Activated T-cell treated with anti-CD3 and anti-CD28 coated beads, Interleukin-2, amount 50 U/mL, for 1 hour (primary cell): ENCODE results near the gene MAST2.
"Not testable (repeated sequence)": the region's sequence is repeated elsewhere in the genome, so short reads cannot be mapped to it uniquely, and the experiment has no call there.

ENCODE experiments used
- DNase-seq: peaks from one replicate; pipeline ENCODE4 v3.0.0-alpha.2; 2020

MAST2 gene

GRCh38 chr1:45815667-45816458 lies 12.5 kb downstream of the MAST2 start:
- DNase-seq: no peak

- DNase-seq: no peak
Observed at GRCh38 chr1:45820173-45820572, 16.8 kb downstream of the MAST2 start.

DNA sequence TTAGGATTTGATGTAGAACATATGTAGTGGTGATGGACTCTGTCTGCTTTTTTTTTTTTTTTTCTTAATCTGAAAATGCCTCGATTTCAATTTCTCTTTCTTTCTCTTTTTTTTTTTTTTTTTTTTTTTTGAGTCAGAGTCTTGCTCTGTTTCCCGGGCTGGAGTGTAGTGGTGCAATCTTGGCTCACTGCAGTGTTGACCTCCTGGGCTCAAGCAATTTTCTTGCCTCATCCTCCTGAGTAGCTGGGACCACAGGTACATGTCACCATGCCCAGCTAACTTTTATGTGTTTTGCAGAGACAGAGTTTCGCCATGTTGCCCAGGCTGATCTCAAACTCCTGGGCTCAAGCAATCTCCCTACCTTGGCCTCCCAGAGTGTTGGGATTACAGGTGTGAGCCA lies 17.4 kb downstream of the MAST2 start:
- no peak for DNase-seq

- DNase-seq: no peak
Observed at GRCh38 chr1:45822644-45823043, 19.2 kb downstream of the MAST2 start.

GRCh38 chr1:45824607-45825006 lies 21.2 kb downstream of the MAST2 start:
- DNase-seq: no peak

DNA sequence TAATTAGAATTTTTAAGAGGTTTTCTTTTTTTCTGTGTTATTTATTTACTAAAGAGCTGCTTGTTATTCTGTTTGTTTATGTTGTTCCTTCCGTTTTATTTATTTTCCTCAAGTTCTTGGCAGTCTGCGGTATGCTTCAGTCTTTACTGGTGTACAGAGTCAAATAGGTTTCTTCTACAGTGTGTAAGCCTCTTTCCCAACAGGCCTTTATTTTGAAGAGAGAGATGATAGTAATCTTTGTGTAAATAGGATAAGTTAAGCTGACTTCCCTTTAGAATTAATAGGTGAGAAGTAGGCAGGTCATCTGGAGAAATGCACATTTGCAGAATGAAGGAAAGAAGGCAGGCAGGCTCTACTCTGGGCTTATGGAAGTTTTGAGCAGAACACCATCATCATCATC lies 23.8 kb downstream of the MAST2 start:
- no peak for DNase-seq

- DNase-seq: no peak
Observed at GRCh38 chr1:45828841-45829240, 25.4 kb downstream of the MAST2 start.

DNA sequence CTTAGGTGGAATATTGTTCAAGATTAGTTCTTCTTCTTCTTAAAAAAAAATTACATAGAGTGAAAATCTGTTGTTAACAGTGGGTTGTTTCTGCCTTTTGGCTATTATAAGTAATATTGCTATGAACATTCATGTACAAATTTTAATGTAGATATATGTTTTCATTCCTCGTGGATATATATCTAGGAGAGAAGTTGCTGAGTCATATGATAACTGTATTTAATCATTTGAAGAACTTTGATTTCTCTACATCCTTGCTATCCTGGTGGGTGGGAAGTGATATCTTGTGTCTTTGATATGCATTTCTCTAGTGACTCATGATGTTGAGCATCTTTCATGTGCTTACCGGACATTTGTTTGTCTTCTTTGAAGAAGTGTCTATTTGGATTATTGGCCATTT lies 29.9 kb downstream of the MAST2 start:
- no peak for DNase-seq

DNA sequence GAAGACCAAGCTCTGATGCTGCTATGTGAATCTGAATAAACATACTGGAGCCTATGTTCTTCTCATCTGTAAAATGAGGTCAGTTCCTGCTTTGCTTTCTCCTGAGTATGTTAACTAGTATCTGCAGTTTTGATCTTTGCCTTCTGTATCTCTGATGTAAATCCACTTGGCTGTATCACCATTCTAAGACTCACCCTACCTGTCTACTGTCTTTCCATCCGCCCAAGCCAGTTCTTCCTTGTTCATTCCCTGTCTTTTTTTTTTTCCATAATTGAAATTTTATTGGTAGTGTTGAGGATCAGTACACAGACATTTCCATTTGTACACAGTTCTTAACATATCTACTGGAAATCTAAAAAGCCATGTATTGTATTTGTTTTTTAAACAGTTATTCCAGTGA lies 31.3 kb downstream of the MAST2 start:
- DNase-seq: no peak

- no peak for DNase-seq
Observed at GRCh38 chr1:45836451-45836850, 33.0 kb downstream of the MAST2 start.

DNA sequence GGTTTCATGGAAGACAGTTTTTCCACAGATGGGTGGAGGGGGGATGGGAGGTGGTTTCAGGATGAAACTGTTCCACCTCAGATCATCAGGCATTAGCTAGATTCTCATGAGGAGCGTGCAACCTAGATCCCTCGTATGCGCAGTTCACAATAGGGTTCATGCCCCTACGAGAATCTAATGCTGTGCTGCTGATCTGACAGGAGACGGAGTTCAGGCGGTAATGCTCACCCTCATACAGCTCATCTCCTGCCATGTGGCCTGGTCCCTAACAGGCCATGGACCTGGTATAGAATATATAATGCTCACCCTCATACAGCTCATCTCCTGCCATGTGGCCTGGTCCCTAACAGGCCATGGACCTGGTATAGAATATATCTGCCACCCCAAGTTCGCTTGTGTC lies 33.4 kb downstream of the MAST2 start:
- not testable (repeated sequence) for DNase-seq

DNA sequence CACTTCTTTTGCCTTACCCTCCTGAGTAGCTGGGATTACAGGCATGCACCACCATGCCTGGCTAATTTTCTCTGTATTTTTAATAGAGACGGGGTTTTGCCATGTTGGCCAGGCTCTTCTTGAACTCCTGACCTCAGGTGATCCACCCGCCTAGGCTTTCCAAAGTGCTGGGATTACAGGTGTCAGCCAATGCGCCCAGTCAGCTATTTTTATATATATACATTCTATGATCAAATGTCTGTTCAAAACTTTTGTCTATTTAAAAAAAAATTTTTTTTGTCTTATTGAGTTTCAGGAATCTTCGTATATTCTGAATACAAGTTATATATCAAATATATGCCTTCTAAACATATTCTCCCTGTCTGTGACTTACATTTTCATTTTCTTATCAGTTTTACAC lies 34.9 kb downstream of the MAST2 start:
- DNase-seq: not testable (repeated sequence)

GRCh38 chr1:45840704-45841103 lies 37.3 kb downstream of the MAST2 start:
- DNase-seq: no peak

DNA sequence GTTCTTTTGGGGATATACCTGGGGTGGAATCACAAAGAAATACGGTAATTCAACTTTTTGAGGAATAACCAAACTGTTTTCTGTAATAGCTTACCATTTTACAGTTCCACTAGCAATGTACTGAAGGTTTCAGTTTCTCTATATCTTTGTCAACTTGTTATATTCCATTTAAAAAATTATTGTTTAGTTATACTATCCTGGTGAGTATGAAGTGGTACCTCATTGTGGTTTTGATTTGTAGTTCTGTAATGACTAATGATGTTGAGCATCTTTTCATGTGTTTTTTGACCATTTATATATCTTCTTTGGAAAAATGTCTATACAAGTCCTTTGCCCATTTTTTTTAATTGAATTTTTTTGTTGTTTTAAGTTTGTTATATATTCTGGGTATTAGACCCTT lies 39.4 kb downstream of the MAST2 start:
- DNase-seq: no peak

- DNase-seq: no peak
Observed at GRCh38 chr1:45843474-45843905, 40.1 kb downstream of the MAST2 start.

DNA sequence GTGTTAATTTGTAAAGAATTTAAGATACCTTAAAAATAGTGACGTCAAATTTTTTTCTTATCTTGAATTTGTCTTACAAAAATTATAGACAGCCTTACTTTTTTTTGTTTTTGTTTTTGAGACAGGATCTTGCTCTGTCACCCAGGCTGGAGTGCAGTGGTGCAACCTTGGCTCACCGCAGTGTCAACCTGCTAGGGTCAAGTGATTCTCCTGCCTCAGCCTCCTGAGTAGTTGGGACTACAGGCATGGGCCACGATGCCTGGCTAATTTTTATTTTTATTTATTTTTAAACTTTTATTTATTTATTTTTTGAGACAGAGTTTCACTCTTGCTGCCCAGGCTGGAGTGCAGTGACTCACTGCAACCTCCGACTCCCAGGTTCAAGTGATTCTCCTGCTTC lies 40.6 kb downstream of the MAST2 start:
- not testable (repeated sequence) for DNase-seq

DNA sequence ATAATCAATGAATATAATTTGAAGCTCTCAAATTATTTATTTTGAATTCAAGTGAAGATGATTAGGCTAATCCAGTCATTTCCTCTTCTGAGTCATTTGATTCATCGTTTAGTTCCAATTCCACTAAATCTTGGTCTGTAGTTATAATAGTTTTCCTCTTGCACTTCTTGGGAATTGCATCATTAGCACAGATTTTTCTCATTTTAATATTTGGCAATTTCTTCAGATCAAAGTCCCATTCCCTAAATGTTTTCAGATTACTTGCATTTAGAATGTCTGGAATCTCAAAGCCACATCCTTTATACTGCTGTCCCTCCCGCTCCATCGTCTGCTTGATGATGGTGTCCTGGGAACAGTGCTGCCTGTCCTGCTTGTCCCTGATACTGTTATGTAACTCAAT lies 43.5 kb downstream of the MAST2 start:
- DNase-seq: no peak

GRCh38 chr1:45848097-45848496 lies 44.7 kb downstream of the MAST2 start:
- DNase-seq: no peak

DNA sequence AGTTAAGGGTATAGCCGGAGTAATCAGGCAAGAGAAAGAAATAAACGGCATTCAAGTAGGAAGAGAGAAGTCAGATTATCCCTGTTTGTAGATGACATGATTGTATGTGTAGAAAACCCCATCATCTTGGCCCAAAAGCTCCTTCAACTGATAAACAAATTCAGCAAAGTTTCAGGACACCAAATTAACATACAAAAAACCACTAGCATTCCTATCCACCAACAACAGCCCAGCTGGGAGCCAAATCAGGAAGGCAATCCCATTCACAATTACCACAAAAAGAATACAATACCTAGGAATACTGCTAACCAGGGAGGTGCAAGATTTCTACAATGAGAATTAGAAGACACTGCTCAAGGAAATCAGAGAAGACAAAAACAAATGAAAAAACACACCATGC lies 45.3 kb downstream of the MAST2 start:
- no peak for DNase-seq

GRCh38 chr1:45850017-45850416 lies 46.6 kb downstream of the MAST2 start:
- no peak for DNase-seq

DNA sequence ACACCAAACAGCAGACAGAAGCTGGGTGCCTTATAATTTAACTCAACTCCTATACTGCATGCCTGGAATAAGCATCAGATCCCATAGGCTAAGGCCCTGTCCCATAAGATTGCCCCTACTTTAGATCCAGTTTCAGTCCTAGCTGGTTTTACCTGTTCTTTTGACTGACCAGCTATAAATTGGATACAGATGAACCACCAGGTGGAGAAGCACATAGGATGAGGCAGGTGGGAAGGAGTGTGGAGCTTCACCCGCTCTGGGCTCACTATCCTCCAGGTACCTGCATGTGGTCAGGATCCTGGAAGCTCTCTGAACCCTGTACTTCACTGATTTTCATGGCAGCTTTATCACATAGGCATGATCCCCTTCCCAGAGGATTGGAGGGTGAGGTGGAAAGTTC lies 51.3 kb downstream of the MAST2 start:
- no peak for DNase-seq

DNA sequence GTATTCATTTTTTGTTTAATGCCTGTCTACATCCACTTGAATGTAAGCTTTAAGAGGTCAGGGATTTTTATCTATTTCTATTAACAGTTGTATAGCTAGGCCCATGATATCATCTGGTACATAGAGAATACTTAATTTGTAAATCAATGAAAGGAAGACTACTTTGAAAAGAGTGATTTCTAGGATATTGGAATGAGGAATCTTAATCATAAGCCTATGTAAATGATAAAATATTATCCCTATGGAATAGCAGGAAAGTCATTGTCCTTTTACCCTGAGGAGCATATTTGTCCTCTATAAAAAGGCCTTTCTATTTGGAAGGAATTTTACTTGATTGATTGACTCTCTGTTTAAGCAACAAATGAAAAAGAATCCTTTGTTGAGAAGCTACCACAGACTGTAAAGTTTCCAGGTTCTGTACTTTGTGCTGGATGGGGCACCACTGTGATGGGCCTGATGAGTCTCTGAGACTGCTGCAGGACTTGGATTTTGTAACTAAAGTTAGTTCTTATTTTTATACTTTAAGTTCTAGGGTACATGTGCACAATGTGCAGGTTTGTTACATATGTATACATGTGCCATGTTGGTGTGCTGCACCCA lies 53.8 kb downstream of the MAST2 start:
- no peak for DNase-seq

DNA sequence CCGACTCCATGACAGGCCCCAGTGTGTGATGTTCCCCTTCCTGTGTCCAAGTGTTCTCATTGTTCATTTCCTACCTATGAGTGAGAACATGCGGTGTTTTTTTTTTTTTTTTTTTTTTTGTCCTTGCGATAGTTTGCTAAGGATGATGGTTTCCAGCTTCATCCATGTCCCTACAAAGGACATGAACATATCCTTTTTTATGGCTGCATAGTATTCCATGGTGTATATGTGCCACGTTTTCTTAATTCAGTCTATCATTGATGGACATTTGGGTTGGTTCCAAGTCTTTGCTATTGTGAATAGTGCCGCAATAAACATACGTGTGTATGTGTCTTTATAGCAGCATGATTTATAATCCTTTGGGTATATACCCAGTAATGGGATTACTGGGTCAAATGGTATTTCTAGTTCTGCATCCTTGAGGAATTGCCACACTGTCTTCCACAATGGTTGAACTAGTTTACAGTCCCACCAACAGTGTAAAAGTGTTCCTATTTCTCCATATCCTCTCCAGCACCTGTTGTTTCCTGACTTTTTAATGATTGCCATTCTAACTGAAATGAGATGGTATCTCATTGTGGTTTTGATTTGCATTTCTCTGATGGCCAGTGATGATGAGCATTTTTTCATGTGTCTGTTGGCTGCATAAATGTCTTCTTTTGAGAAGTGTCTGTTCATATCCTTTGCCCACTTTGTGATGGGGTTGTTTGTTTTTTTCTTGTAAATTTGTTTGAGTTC lies 54.5 kb downstream of the MAST2 start:
- not testable (repeated sequence) for DNase-seq

- DNase-seq: no peak
Observed at GRCh38 chr1:45859221-45859620, 55.8 kb downstream of the MAST2 start.
